GM21528 (cell line): ENCODE results near the gene GALNT5.
A peak's percentile ranks its signal among the peaks of the same experiment; 100 is the strongest.
"Not testable (repeated sequence)": the region's sequence is repeated elsewhere in the genome, so short reads cannot be mapped to it uniquely, and the experiment has no call there.

Experiments used
- ATAC-seq: cut with Tn5 transposase; IDR thresholded peaks from one replicate; pipeline ENCODE4 v1.9.1; 2021; ENCODE audit warnings: mild to moderate bottlenecking, moderate library complexity; ENCODE audit not compliant: unreplicated experiment, low FRiP score

GALNT5 gene

DNA sequence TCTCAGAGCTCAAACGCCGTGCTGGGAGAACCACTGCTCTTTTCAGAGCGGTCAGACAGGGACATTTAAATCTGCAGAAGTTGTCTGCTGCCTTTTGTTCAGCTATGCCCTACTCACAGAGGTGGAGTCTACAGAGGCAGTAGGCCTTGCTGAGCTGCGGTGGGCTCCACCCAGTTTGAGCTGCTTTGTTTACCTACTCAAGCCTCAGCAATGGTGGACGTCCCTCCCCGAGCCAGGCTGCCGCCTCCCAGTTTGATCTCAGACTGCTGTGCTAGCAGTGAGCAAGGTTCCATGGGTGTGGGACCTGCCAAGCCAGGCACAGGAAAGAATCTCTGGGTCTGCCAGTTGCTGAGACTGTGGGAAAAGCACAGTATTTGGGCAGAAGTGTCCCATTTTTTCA, 21.8 kb downstream of the GALNT5 start:
- not testable (repeated sequence) for ATAC-seq

- ATAC-seq, result no peak
Observed at GRCh38 chr2:157281316-157281715, 23.8 kb downstream of the GALNT5 start.

DNA sequence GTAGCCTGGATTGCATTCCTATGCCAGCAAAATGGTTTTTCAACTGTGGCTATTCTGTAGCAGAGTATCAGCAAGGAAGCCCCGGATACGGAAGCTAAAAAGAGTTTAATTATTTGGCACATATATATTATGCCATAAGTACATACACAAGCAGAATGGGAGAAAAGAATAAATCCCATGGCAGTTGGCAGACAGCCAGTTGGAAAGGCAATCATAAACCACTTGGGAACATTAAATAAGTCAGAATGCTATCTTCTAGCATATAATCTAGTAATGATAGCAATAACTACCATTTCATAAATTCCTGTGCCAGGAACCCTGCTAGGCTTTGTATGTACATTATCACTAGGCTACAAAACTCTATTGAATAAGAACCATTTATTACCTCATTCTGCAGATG, 26.0 kb downstream of the GALNT5 start:
- ATAC-seq, result no peak

DNA sequence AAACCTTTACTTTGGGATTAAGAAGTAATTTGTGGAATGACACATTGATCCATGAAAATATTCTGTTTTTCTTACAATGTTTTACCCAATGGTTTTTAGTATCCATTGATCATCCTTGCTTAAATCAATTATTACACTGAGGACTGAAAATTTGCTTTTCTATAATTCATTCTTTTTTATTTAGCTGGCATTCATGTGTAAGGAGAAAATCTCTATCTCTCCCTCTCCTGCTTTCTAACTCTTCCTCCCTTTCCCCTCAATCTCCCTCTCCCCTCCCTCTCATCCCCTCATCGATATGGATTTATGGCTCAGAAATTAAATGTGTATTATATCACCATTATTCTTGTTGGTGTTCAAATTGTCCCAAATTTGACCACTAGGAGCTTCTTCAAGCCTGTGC, 29.7 kb downstream of the GALNT5 start:
- no peak for ATAC-seq

DNA sequence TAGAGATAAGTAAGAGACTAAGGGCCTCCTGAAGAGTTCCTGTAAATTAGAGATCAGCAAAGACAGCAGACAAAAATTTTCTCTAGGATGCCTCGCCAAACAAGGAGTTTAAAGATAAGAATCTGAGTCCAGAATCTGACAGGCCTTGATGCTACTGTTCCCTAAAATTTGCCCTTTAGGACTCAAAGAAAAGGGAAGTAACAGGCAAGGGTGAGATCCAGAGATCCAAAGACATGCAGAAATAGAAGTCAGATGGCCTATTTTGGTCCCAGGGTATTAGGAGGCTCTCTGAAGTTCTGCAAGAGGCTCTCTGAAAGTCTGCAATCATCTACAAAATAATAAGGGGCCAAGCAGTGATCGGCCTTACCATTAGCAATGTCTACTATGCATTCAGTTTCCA, 33.0 kb downstream of the GALNT5 start:
- ATAC-seq, result no peak

DNA sequence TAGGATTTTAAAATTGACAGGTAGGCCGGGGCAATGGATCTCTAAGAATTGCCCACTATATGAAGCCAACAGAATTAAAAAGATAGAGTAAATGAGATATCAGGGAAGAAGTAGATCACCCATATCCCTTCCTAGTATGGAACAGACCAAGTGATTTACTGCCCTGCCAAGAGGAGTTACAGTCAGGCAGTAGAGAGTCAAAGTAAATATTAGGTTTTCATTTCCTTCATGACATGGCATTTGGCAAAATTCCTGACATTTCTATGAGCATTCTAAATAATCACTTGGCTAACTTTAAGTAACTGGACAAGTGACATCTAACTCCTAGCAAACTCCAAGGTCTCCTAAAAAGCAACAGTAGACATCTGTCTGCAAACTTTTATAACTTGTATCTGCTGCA, 33.5 kb downstream of the GALNT5 start:
- no peak for ATAC-seq

GRCh38 chr2:157292853-157293252, 35.3 kb downstream of the GALNT5 start:
- no peak for ATAC-seq

DNA sequence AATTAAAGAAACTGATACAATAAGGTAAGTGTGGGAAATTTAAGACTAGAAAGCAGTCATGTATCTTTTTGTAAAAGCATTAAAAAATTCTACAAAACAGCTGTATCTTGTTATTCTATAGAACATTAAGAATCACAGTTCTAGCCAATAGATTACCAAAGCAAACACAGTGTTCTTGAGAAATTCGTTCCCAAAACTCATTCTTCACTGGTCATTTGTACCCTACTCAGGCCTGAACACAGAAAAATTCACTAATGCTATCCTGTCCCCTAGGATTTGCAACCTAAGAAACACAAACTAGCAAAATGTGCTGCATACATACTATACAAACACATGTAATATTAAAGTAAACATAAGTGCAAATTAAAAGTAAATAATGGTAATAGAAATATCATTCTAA, 39.0 kb downstream of the GALNT5 start:
- no peak for ATAC-seq

GRCh38 chr2:157296958-157297357, 39.5 kb downstream of the GALNT5 start:
- no peak for ATAC-seq

GRCh38 chr2:157301307-157301706, 43.8 kb downstream of the GALNT5 start:
- no peak for ATAC-seq

GRCh38 chr2:157302492-157303099, 45.1 kb downstream of the GALNT5 start:
- ATAC-seq, result peak; percentile 83

- no peak for ATAC-seq
Observed at GRCh38 chr2:157303612-157304011, 46.1 kb downstream of the GALNT5 start.

- no peak for ATAC-seq
Observed at GRCh38 chr2:157304811-157305722, 47.6 kb downstream of the GALNT5 start.

DNA sequence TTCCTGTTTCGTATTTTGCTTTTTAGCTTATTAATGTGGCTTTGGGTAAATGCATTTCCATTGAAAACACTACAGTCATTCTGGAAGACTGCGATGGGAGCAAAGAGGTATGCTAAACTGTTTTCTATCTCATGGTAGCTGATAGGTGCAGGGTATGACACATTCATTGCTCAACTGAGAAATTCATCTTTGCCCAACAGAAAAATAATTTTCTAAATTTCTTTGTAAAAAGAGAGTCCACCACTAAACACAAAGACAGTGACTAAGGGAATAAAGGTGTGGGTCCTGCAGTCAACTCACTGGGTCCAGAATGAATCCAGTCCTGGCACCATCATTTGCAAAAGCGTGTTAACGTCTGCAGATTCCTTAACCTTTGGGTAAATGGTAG, 48.2 kb downstream of the GALNT5 start:
- no peak for ATAC-seq

GRCh38 chr2:157307021-157307420, 49.5 kb downstream of the GALNT5 start:
- no peak for ATAC-seq

DNA sequence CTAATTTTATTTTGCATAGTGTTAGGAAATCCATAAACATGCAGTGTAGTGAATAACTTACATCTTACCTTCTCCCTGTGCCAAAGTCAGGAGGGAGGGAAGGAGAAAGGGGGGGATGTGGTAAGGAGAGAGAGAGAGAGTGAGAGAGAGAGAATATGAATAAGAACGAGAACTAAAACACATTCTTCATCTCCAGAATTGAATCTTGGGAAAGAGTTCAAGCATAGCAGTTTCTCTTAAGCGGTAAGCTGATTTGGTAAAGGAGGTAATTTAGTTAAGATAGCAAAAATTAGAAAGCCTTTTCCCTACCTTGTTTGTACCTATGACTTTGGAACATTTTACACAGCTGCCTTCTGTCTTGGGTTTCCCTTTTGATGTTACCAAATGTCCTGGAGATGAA, 52.4 kb downstream of the GALNT5 start:
- no peak for ATAC-seq

GRCh38 chr2:157311706-157312105, 54.2 kb downstream of the GALNT5 start:
- ATAC-seq, result no peak

DNA sequence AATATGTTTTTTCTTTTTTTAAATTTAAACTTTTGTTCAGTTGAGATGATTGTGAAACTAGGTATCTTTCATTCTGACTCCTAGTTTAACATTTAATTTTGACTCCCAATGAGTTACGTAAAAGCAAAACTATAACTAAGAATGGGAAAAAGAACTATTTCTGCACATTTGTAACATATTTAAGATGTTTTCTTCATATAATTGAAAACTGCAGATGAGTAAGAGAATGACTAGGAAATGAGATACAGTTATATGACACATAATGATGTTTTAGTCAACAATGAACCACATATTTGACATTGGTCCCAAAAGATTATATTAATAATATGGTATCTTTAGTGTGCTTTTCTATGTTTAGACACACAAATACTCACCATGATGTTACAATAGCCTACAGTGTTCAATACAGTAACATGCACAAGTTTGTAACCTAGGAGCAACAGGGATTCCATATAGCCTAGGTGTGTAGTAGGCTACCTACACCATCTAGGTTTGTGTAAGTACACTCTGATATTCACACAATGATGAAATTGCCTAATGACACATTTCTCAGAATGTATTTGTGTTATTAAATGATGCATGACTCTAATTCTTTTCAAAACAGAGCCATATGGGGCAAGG, 55.5 kb downstream of the GALNT5 start:
- no peak for ATAC-seq

GRCh38 chr2:157315901-157316300, 58.4 kb downstream of the GALNT5 start:
- ATAC-seq, result no peak

- ATAC-seq, result no peak
Observed at GRCh38 chr2:157318884-157319283, 61.4 kb downstream of the GALNT5 start.

GRCh38 chr2:157319795-157320194, 62.3 kb downstream of the GALNT5 start:
- ATAC-seq, result no peak

GRCh38 chr2:157320409-157320808, 62.9 kb downstream of the GALNT5 start:
- no peak for ATAC-seq
